Endothelial cell of umbilical vein (primary cell): ENCODE measurements around the gene EMC8. TPM values are rescaled to one million over a fixed set of nuclear protein-coding genes. Genes with fewer than 3 reads are reported as not detected.

Experiments used
- BruUV-seq: library from RNA; stranded (reverse); fragments of 400-500 nt; replicated peaks from 2 replicates; lab custom pipeline; 2021; lab: Mats Ljungman, UMichigan
- CTCF ChIA-PET: fragments of 300-600, 350-600 bp; sonication (Branson Sonifier 250); formaldehyde crosslinking; loops from one replicate; lab custom pipeline; 2021; ENCODE audit warnings: antibody characterized with exemption, inconsistent platforms; lab: Charles Lee
- POLR2A ChIA-PET: fragments of 300-600, 350-600 bp; sonication (Branson Sonifier 250); formaldehyde crosslinking; loops from one replicate; lab custom pipeline; 2021; ENCODE audit warnings: antibody characterized with exemption, inconsistent platforms; lab: Charles Lee
- DNase-seq: peaks from one replicate; pipeline ENCODE4 v3.0.0-alpha.2; 2011; ENCODE audit warnings: low read depth, low spot score
- FAIRE-seq: peaks from 2 replicates; lab custom pipeline; 2011; peaks lifted over from hg19 to GRCh38; lab: Jason Lieb, UNC
- H2AFZ ChIP-seq: 2 replicates; pipeline ENCODE4 v1.6.0; 2012; ENCODE audit warnings: low read depth, low read length, control low read depth, inconsistent platforms
- H3K27ac ChIP-seq: 2 replicates; pipeline ENCODE4 v1.5.1; 2011; ENCODE audit warnings: low read depth, mild to moderate bottlenecking, control low read depth, low read length, moderate library complexity; ENCODE audit not compliant: insufficient read depth
- H3K27me3 ChIP-seq, 2 experiments: 2 replicates each; pipeline versions ENCODE4 v1.6.0 to v1.6.1; 2011; ENCODE audit warnings: low read length in 2 of 2, mixed read lengths in 1 of 2; ENCODE audit not compliant: control insufficient read depth in 2 of 2, insufficient read depth in 2 of 2
- H3K36me3 ChIP-seq, 2 experiments: 2 replicates in 1 of 2; 3 replicates in 1 of 2; pipeline ENCODE4 v1.5.1; 2011; ENCODE audit warnings: low read length in 2 of 2, mild to moderate bottlenecking in 1 of 2, moderate library complexity in 1 of 2; ENCODE audit not compliant: control insufficient read depth in 2 of 2, insufficient read depth in 2 of 2; ENCODE audit errors: extremely low read depth in 1 of 2
- H3K4me1 ChIP-seq: 3 replicates; pipeline ENCODE4 v1.5.1; 2011; ENCODE audit warnings: mild to moderate bottlenecking, low read length; ENCODE audit not compliant: control insufficient read depth, insufficient read depth; ENCODE audit errors: extremely low read depth
- H3K4me2 ChIP-seq: 2 replicates; pipeline ENCODE4 v1.6.1; 2011; ENCODE audit warnings: low read length, control low read depth, mixed read lengths; ENCODE audit not compliant: insufficient read depth
- H3K4me3 ChIP-seq, 3 experiments: fragments of 200-600 bp in 1 of 3; sonication (generic), shearing (Covaris generic) in 1 of 3; replicated peaks in 1 of 3; 2 replicates each; pipeline ENCODE4 v1.5.1; 2011 to 2016; ENCODE audit warnings: control low read depth in 3 of 3, low read length in 3 of 3, mild to moderate bottlenecking in 2 of 3, inconsistent platforms in 1 of 3, low read depth in 1 of 3, moderate library complexity in 1 of 3; ENCODE audit not compliant: insufficient read depth in 1 of 3
- H3K79me2 ChIP-seq: 2 replicates; pipeline ENCODE4 v1.6.0; 2012; ENCODE audit warnings: low read length, inconsistent platforms; ENCODE audit not compliant: control insufficient read depth, insufficient read depth
- H3K9ac ChIP-seq: replicated peaks from 2 replicates; pipeline ENCODE3; 2011; ENCODE audit warnings: low read length, control low read depth; ENCODE audit not compliant: insufficient read depth; ENCODE audit errors: extremely low read depth
- H3K9me1 ChIP-seq: replicated peaks from 3 replicates; pipeline ENCODE4 v1.6.0; 2011; ENCODE audit warnings: mild to moderate bottlenecking, low read length; ENCODE audit not compliant: control insufficient read depth, insufficient read depth; ENCODE audit errors: extremely low read depth
- H3K9me3 ChIP-seq: replicated peaks from 2 replicates; pipeline ENCODE4 v1.5.1; 2012; ENCODE audit warnings: low read length, inconsistent platforms; ENCODE audit not compliant: control insufficient read depth, insufficient read depth
- H4K20me1 ChIP-seq: replicated peaks from 2 replicates; pipeline ENCODE3; 2011; ENCODE audit warnings: mild to moderate bottlenecking, low read length; ENCODE audit not compliant: control insufficient read depth, insufficient read depth; ENCODE audit errors: extremely low read depth
- CTCF ChIP-seq, 2 donors: IDR thresholded peaks; 1 replicate in 1 of 2; 2 replicates in 1 of 2; pipeline ENCODE4 v1.5.1; 2011; ENCODE audit warnings: low read length in 2 of 2, mild to moderate bottlenecking in 2 of 2, moderate library complexity in 2 of 2, control low read depth in 1 of 2, inconsistent platforms in 1 of 2, low read depth in 1 of 2; ENCODE audit not compliant: insufficient read depth in 1 of 2; ENCODE audit errors: extremely low read depth in 1 of 2
- EZH2 ChIP-seq: IDR thresholded peaks from 2 replicates; pipeline ENCODE4 v1.6.1; 2012; ENCODE audit warnings: borderline replicate concordance, low read depth, mild to moderate bottlenecking, moderate library complexity, low read length, inconsistent platforms; ENCODE audit not compliant: severe bottlenecking
- FOS ChIP-seq: IDR thresholded peaks from 2 replicates; pipeline ENCODE4 v1.6.1; 2011; ENCODE audit warnings: mild to moderate bottlenecking, low read length, moderate library complexity, borderline replicate concordance; ENCODE audit not compliant: insufficient read depth
- GATA2 ChIP-seq: IDR thresholded peaks from 2 replicates; pipeline ENCODE4 v1.7.0; 2011; ENCODE audit warnings: low read depth, mild to moderate bottlenecking, moderate library complexity, mixed read lengths, low read length; ENCODE audit not compliant: insufficient read length, insufficient read depth
- JUN ChIP-seq: IDR thresholded peaks from 2 replicates; pipeline ENCODE4 v1.6.1; 2011; ENCODE audit warnings: borderline replicate concordance, low read depth; ENCODE audit not compliant: insufficient read length, insufficient read depth
- MAX ChIP-seq: IDR thresholded peaks from 2 replicates; pipeline ENCODE4 v1.6.1; 2011; ENCODE audit not compliant: insufficient read depth, insufficient read length
- MYC ChIP-seq: IDR thresholded peaks from one replicate; pipeline ENCODE4 v1.6.1; 2011; ENCODE audit warnings: mild to moderate bottlenecking, low read depth, low read length
- POLR2A ChIP-seq: IDR thresholded peaks from 2 replicates; pipeline ENCODE4 v1.6.1; 2012; ENCODE audit warnings: low read depth, mild to moderate bottlenecking, control low read depth, low read length
- POLR2AphosphoS5 ChIP-seq: IDR thresholded peaks from 2 replicates; pipeline ENCODE4 v1.6.1; 2012; ENCODE audit warnings: low read depth, mild to moderate bottlenecking, control low read depth, low read length, moderate library complexity; ENCODE audit not compliant: insufficient read depth
- dilution Hi-C: fragments of 300-500 bp; cut with MboI; formaldehyde crosslinking; loops from one replicate; pipeline ENCODE4 v1.15.0; 2019; ENCODE audit warnings: low sequenced_read_pairs; ENCODE audit not compliant: extremely low pct_ligation_motif_present
- intact Hi-C: fragments of 100-400 bp; cut with micrococcal nuclease; formaldehyde crosslinking; loops from one replicate; pipeline ENCODE4 v1.10.0; 2022
- polyA plus RNA-seq, 4 experiments: library from polyadenylated mRNA; depleted of rRNA in 3 of 4; stranded (reverse) in 3 of 4; unstranded in 1 of 4; fragments of >200 nt; gene quantifications; 2 replicates each; pipeline versions ENCODE4 v1.2.1 to v1.2.3, GENCODE V29; 2011 to 2012; ENCODE audit warnings: missing spikeins in 1 of 4
- total RNA-seq: library from RNA; stranded (reverse); gene quantifications from 2 replicates; pipeline ENCODE4 v1.2.3, GENCODE V29; 2021

EMC8 gene
- total and polyA plus RNA-seq, 2 donors (not counting 3 experiments of a cell fraction or from before 2014, with no cell fraction given) = 51.2 to 59.6 TPM

- intact Hi-C loops = no loop called here
- peaks cover 22 to 36% of the 10 kb centered on the region in 2 experiments for H3K36me3 ChIP-seq
- POLR2A ChIA-PET = no interaction called here
Measured at GRCh38 chr16:85806539-85806938, 7.2 kb upstream of the EMC8 start.

More at GRCh38 chr16:85806539-85806938, 7.2 kb upstream of the EMC8 start:
- CTCF ChIA-PET = no interaction called here
- TF ChIP-seq FOS (no peak), JUN (no peak), MYC (no peak), EZH2 (no peak), CTCF (IDR thresholded peaks at IDR 0.05; ENCODE audit: extremely low read depth in 1 of 2, insufficient read depth in 1 of 2, low read depth in 1 of 2, low read length in 2 of 2) (no peak), POLR2AphosphoS5 (no peak), POLR2A (no peak), GATA2 (no peak), MAX (no peak)
- H4K20me1 ChIP-seq = no peaks in the 10 kb centered on the region
- H3K4me1 ChIP-seq = no peaks in the 10 kb centered on the region
- H3K79me2 ChIP-seq = peaks cover 17% of the 10 kb centered on the region
- no peak overlapping the region for H3K4me3 ChIP-seq
- no peak overlapping the region for H2AFZ ChIP-seq
- H3K9me1 ChIP-seq = no peaks in the 10 kb centered on the region
- H3K4me2 ChIP-seq = no peak overlapping the region
- DNase-seq = no peak
- no peak for FAIRE-seq
- H3K9ac ChIP-seq = no peak overlapping the region
- BruUV-seq = no TSS peak
- dilution Hi-C loops = no loop called here
- no peaks in the 10 kb centered on the region for H3K9me3 ChIP-seq
- peaks cover 4 to 8% of the 10 kb centered on the region in 2 experiments for H3K27me3 ChIP-seq
- no peak overlapping the region for H3K27ac ChIP-seq
